ENCODE results near the gene NR1D2. TPM values are rescaled to one million over a fixed set of nuclear protein-coding genes. Genes with fewer than 3 reads are reported as not detected.
"Not testable (repeated sequence)": the region's sequence is repeated elsewhere in the genome, so short reads cannot be mapped to it uniquely, and the experiment has no call there.

NR1D2 gene
- total and polyA plus RNA-seq, 2 experiments from 2014 or later, result 12.5 to 18.8 TPM

GRCh38 chr3:23913182-23913581 lies 31.9 kb upstream of the NR1D2 start:
- no peak overlapping the region for H3K27ac ChIP-seq
- no peaks in the 10 kb centered on the region for H3K9me3 ChIP-seq (ENCODE audit: low read depth)
- TF ChIP-seq, protein P1, sequence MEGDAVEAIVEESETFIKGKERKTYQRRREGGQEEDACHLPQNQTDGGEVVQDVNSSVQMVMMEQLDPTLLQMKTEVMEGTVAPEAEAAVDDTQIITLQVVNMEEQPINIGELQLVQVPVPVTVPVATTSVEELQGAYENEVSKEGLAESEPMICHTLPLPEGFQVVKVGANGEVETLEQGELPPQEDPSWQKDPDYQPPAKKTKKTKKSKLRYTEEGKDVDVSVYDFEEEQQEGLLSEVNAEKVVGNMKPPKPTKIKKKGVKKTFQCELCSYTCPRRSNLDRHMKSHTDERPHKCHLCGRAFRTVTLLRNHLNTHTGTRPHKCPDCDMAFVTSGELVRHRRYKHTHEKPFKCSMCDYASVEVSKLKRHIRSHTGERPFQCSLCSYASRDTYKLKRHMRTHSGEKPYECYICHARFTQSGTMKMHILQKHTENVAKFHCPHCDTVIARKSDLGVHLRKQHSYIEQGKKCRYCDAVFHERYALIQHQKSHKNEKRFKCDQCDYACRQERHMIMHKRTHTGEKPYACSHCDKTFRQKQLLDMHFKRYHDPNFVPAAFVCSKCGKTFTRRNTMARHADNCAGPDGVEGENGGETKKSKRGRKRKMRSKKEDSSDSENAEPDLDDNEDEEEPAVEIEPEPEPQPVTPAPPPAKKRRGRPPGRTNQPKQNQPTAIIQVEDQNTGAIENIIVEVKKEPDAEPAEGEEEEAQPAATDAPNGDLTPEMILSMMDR (IDR thresholded peaks at IDR 0.05; ENCODE audit: low read depth, low read length), result no peak
- peaks cover 15% of the 10 kb centered on the region for H3K36me3 ChIP-seq
- H3K4me3 ChIP-seq, result no peak overlapping the region
- H3K27me3 ChIP-seq, result no peaks in the 10 kb centered on the region
- no peak for DNase-seq (ENCODE audit: low read depth in 1 of 2, low spot score in 1 of 2)
- H3K4me1 ChIP-seq (ENCODE audit: low read depth), result peaks cover 7% of the 10 kb centered on the region

DNA sequence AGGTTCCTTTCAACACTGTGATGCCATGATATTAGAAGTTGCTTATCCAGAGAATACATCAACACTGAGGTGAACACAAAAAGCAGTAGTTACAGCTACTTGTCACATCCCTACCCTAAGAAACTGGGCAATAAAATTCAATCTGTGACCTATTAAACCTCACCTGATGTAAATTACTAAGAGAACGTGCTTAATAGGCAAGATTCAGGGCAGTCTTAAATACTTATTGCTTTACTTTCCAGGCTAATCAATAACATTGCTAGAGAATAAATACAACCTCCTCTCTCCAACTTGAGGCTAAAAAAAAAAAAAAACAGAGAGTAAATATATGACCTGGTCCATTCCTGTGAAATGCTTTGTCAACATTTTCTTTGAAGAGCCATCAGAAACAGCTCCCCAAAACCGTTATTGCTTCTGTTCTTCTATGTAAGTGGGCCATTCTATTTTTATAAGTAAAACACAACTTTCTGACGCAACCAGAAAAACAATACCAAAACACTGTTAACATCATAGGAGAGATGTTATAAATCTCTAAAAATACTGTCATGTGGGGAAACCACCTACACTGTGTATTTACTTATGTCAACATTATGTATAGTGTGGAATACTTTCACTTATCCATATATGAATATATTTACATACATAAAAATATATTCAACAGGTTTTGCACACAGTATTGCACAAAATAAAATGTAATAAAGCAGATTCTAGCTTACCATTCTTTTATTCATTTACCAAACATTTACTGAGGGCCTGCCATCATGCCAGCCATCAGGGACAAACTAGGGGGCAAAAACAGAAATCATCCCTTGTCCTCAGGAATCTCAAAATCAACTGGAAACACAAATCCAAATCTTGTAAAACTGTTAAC lies 31.0 kb upstream of the NR1D2 start:
- Histone ChIP-seq H3K9me3 (ENCODE audit: low read depth) (no peaks in the 10 kb centered on the region), H3K36me3 (peaks cover 15% of the 10 kb centered on the region), H3K4me3 (no peak overlapping the region), H3K27me3 (no peaks in the 10 kb centered on the region), H3K27ac (no peak overlapping the region), H3K4me1 (ENCODE audit: low read depth) (peaks cover 10% of the 10 kb centered on the region)
- DNase-seq (ENCODE audit: low read depth in 1 of 2, low spot score in 1 of 2), result no peak
- TF ChIP-seq, protein P1 (IDR thresholded peaks at IDR 0.05; ENCODE audit: low read depth, low read length), result no peak

- peak overlapping the region; percentile 75 for H3K4me3 ChIP-seq
- H3K27me3 ChIP-seq, result no peaks in the 10 kb centered on the region
- H3K4me1 ChIP-seq (ENCODE audit: low read depth), result peaks cover 13% of the 10 kb centered on the region
- DNase-seq (ENCODE audit: low read depth in 1 of 2, low spot score in 1 of 2), result peak; percentile 16 to 61
- H3K36me3 ChIP-seq, result peaks cover 18% of the 10 kb centered on the region
- TF ChIP-seq, protein P1 (IDR thresholded peaks at IDR 0.05; ENCODE audit: low read depth, low read length), result no peak
- H3K27ac ChIP-seq, result no peak overlapping the region
- no peaks in the 10 kb centered on the region for H3K9me3 ChIP-seq (ENCODE audit: low read depth)
Observed at GRCh38 chr3:23915537-23916108, 29.5 kb upstream of the NR1D2 start.

DNA sequence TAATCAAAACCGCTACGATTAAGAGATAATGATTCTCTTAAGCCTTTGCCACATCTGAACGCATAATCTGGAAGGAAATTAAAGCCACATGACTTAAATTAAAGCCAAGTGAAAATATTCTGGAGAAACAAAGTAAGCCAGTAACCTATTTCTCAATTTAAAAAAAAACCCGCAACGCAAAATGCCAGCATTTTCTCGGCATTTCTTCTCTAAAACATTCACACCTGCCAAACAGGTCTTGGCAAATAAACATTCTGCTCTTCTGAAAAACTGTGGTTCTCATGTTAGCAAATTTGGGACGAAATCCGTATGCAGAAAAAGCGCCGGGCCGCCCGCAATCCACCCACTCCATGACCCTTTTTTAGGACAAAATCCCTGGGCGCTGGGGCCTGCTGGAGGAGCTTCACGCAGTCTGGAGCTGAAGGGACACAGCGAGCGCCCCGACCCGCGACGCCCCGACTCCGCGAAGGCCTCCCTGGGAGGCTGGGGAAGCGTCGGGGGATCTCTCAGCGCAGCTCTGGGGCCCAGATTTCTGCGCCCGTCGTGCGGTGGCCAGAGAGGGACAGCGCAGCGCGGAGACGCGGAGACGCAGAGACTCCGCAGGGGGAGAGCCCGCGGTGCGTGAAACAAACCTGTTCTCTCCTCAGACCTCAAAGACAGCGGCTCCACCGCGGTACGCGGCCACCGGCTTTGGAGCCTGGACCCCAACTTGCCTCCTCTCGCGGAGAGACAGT lies 28.8 kb upstream of the NR1D2 start:
- Histone ChIP-seq H3K27ac (peak overlapping the region; percentile 82), H3K4me3 (peak overlapping the region; percentile 75), H3K9me3 (ENCODE audit: low read depth) (no peaks in the 10 kb centered on the region), H3K4me1 (ENCODE audit: low read depth) (peaks cover 13% of the 10 kb centered on the region), H3K27me3 (no peaks in the 10 kb centered on the region), H3K36me3 (peaks cover 21% of the 10 kb centered on the region)
- no peak for DNase-seq (ENCODE audit: low read depth in 1 of 2, low spot score in 1 of 2)
- TF ChIP-seq, protein P1 (IDR thresholded peaks at IDR 0.05; ENCODE audit: low read depth, low read length), result no peak

DNA sequence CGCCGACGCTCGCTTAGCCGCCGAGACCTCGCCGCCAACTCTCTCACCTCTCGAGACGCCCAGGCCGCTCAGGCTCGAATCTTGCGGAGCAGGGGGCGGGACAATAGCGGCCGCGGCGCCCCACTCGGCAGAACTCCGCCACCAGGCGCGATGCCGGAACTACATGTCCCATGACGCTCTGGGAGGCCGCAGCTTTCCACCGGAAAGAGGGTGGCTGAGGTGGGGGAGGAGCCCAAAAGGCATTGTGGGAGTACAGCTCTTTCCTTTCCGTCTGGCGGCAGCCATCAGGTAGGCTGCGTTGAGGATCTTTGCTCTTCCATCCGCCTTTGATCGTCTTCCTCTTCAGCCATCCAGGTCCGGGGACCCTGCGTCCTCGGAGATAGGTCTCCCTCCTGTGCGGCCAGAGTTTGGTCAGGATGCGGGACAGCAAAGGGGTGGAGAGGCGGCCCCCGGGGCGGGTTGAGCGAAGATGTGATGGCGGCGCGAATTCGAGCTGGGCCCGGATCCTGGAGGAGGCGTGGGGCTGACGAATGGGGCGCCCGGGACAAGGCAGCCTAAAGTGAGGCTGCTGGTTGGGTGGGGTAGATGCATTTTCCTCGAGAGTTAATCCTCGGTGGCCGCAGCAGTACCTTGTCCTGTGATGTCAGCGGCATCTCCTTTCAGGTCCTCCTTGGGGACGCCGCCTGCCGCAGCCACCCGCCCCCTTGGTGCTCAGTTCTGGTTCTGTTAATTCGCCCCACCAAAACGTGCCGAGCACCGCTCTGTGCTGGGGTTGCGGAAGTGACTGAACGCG lies 28.0 kb upstream of the NR1D2 start, which contains the start of the genes NKIRAS1 and RPL15:
NKIRAS1 (minus strand) TSS at position 105 of the 793 bp plus-strand sequence. CDS start 6,086 bp downstream, outside the sequence.
RPL15 (plus strand) TSS at position 247 of the 793 bp plus-strand sequence. CDS start 728 bp downstream, outside the sequence.
- Histone ChIP-seq H3K4me3 (peak within 1 kb of the TSS; percentile 75), H3K36me3 (peaks cover 21% of the 10 kb centered on the region), H3K4me1 (ENCODE audit: low read depth) (peaks cover 13% of the 10 kb centered on the region), H3K27ac (peak within 1 kb of the TSS; percentile 82), H3K27me3 (no peaks in the 10 kb centered on the region), H3K9me3 (ENCODE audit: low read depth) (no peaks in the 10 kb centered on the region)
- DNase-seq (ENCODE audit: low read depth in 1 of 2, low spot score in 1 of 2), result peak; percentile 98
- TF ChIP-seq, protein P1 (IDR thresholded peaks at IDR 0.05; ENCODE audit: low read depth, low read length), result peak; percentile 48

GRCh38 chr3:23917679-23918303 lies 27.3 kb upstream of the NR1D2 start:
- H3K27me3 ChIP-seq; H3K9me3 ChIP-seq (ENCODE audit: low read depth): not testable (repeated sequence)
- Histone ChIP-seq H3K4me1 (ENCODE audit: low read depth) (peaks cover 13% of the 10 kb centered on the region), H3K27ac (peak overlapping the region; percentile 78), H3K4me3 (peak overlapping the region; percentile 75), H3K36me3 (peaks cover 21% of the 10 kb centered on the region)
- DNase-seq (ENCODE audit: low read depth in 1 of 2, low spot score in 1 of 2), result peak; percentile 61 to 68

- H3K27ac ChIP-seq, result peak overlapping the region; percentile 19
- H3K36me3 ChIP-seq, result peaks cover 21% of the 10 kb centered on the region
- H3K9me3 ChIP-seq (ENCODE audit: low read depth); H3K27me3 ChIP-seq; DNase-seq (ENCODE audit: low read depth in 1 of 2, low spot score in 1 of 2): not testable (repeated sequence)
- peaks cover 13% of the 10 kb centered on the region for H3K4me1 ChIP-seq (ENCODE audit: low read depth)
- H3K4me3 ChIP-seq, result peak overlapping the region; percentile 75
Observed at GRCh38 chr3:23918331-23918730, 26.8 kb upstream of the NR1D2 start.
